GM18499 (cell line): ENCODE results near the gene NMT1.

ENCODE experiments used
- ATAC-seq: cut with Tn5 transposase; IDR thresholded peaks from one replicate; pipeline ENCODE4 v1.9.1; 2021; ENCODE audit warnings: moderate number of reproducible peaks; ENCODE audit not compliant: insufficient read depth, unreplicated experiment

The NMT1 gene

DNA sequence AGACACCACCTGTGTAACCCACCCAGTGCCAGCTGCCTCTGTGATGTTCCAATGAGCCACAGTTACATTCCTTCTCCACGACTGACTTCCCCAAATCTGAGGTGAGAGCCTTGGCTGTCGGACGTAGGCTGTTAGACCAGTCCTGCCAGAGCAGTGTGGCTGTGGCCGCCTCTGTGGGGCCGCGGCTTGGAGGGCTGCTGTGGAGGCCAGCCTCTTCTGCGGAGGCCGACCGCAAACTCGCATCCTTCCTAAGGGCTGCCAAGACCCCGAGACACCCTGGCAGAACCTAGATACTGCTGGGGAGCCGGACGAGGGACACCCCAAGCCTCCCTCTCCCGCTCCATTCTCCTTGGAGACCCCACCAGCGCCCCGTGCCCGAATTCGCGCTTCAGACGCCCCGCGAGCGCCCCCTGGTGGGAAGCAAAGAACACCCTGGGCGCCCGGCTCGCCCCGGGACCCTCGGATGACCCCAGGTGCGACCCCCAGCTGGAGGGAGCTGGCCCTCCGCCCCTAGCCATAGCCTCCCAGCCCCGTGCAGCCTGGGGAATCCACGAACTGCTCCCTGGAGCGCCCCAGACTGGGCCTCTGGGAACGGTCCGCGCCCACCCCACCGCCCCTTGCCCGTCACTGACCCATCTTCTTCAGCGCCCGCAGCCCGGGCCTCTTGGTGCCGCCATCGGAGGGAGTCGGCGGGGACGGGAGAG, 70.7 kb downstream of the NMT1 start:
- no peak for ATAC-seq

DNA sequence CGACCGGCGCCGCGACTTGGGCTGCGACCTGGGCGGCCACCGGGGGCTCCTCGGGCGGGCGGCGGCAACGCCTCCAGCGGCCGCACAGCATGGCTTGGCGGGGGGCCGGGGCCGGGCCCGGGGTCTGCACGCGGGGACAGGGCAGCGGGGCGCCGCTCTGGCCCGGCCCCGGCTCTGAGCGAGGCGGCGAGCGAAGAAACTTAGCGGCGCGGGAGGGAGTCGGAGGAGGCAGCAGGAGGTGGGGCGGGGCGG, 71.1 kb downstream of the NMT1 start, which contains the start of gene PLCD3:
TSS of gene PLCD3 (minus strand) at position 196 of the 252 bp plus-strand sequence. CDS start at position 91, 105 bp downstream.
- no peak for ATAC-seq

DNA sequence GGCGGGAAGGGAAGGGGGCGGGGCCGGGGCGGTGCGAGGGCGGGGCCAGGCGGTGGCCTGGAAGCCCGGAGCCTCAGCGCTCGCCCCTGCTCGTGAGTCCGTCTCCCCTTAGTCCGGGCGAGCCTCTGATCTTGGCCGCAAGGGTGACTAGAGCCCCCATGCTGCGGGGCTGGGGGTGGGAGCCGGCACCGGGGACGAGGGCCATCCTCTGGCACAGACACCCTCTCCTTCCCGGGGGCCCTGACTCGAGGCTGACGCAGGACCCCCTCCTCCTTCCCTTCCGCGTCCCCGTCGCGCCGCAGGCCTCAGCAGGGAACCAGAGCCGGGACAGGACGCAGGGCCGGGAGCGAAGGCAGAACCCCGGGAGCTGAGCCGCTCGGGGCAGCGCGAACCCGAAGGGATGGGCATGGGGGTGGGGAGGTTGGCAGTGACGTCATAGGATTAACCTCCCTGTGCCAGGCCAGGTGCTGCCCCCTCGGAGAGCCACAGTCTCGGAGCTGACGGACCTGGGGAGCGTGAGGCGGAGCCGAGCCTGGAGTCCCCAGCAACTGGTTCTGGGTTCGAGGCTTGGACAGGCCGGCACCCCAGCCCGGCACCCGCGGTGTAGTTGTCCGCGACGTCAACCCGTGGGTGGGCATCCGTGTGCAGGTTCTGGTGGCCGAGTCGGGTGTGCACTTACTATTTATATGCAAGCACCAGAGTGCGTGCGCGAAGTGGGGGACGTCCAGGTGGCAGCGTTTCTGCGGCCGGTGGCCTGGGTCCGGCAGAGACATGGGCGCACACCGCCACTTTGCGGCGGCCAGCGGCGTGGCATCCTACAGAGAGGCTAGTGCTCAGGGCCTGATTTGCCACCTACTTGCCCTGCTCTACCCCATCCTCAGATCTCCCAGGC, 71.7 kb downstream of the NMT1 start:
- no peak for ATAC-seq

DNA sequence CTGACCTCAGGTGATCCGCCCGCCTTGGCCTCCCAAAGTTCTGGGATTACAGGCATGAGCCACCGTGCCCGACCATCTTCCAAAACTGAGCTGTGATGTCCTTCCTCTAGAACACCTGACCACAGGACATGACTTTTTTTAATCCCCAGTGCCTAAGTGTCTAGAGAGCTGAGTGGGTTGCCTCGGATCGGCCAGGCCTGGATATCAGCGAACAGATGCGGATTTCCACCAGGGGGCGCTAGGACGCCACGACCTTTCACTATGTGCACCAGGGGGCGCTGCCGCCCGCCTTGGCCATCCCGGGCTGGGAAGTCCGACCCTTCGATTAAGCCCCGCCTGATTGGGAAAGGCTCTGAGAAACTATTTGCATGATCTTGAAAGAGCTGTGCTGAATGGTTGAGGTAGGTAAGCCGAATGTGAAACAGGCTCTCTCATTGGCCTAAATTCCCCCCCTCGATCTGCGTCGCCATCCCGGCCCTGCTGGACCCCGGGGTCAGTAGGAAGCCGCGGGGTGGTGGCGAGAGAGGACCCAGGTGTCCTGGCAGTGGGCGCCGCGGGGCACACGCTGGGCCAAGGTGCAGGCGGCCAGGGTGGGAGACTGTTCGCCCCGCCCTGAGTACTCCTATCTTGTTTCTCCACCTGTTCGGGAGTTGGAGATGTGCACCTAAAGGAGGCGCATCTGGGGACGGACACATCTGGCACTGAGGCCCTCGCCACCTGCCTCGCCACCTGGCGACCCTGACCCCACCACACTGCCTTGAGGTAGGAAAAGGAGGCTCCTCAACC, 74.3 kb downstream of the NMT1 start, which contains the start of gene ACBD4:
TSS of gene ACBD4 (plus strand) at position 496 of the 786 bp plus-strand sequence. CDS start 458 bp downstream, outside the sequence.
- ATAC-seq: peak; percentile 79

DNA sequence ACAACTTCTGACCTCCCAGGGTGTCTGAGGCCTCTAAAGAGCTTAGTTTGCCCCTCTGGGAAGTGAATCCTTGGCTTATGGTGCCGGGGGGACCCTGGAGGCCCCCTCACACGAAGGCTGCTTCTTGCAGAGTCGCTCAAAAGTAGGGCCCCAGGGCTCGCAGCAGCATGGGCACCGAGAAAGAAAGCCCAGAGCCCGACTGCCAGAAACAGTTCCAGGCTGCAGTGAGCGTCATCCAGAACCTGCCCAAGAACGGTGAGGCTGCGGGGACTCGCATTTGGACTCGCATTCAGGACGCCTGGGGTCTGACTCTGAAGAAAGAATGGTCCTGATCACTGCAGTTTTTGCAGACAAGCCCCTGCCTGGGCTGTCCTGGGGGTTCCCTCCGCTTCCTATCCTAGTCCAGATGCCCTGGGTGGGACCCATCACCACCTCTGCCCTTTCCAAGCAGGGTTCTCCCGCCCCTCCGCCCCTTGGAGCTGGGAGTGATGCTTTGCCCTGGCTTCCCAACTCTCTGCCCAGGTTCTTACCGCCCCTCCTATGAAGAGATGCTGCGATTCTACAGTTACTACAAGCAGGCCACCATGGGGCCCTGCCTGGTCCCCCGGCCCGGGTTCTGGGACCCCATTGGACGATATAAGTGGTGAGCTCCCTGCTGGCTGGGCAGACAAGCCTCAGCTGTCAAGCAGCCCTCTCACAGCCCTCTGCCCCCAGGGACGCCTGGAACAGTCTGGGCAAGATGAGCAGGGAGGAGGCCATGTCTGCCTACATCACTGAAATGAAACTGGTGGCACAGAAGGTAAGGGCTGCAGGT, 75.1 kb downstream of the NMT1 start:
- ATAC-seq: no peak

DNA sequence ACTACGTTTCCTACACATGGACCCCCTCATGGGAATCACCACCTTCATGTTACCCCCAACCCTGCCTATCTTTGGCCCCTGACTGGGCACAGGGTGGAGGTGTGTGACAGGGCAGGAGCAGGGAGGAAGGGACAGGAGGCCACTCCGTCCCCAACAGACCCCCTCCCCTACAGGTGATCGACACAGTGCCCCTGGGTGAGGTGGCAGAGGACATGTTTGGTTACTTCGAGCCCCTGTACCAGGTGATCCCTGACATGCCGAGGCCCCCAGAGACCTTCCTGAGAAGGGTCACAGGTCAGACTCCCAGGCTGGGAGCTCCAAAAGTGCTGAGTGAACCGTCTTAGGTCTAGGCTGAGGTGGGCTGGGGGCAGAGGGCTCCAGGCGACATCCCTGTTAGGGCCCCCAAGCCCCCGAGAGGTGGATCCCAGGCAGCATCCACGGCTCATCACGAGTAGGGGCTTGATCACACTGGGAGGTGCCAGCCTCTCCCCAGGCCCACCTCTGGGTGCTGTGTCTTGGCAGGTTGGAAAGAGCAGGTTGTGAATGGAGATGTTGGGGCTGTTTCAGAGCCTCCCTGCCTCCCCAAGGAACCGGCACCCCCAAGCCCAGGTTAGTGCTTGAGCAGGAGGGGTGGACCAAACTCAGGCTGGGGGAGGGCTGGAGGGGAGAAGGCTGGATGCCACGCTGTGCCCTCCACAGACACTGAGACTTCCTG, 75.9 kb downstream of the NMT1 start:
- ATAC-seq: no peak

DNA sequence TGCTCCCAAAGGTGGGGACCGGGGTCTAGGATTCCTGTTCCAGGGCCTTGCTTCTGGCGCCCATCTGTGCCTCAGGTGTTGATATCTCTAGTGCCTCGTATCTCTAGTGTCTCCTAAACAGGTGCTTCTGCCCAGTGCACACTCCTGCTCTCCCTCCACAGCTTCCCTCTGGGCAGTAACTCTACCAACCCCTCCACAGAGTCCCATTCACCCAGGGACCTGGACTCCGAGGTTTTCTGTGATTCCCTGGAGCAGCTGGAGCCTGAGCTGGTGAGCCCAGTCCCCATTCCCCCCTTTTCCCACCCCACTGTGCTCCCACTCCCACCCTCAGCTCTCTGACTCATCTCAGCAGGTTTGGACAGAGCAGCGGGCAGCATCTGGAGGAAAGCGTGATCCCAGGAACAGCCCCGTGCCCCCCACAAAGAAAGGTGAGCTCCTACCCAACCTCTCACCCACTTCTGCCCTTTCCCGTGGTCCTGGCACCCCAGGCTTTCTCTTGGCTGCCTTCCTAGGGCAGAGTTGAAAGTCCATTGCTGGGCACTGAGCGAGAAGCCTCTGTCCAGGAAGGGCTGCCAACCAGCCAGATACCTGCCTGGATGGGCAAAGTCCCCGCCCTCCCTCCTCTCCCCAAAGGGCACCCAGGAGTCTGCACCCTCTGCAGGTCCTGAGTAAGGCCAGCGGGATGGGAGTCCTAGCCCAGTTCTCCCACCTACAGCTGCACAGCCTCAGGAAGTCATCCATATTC, 76.6 kb downstream of the NMT1 start:
- ATAC-seq: no peak

DNA sequence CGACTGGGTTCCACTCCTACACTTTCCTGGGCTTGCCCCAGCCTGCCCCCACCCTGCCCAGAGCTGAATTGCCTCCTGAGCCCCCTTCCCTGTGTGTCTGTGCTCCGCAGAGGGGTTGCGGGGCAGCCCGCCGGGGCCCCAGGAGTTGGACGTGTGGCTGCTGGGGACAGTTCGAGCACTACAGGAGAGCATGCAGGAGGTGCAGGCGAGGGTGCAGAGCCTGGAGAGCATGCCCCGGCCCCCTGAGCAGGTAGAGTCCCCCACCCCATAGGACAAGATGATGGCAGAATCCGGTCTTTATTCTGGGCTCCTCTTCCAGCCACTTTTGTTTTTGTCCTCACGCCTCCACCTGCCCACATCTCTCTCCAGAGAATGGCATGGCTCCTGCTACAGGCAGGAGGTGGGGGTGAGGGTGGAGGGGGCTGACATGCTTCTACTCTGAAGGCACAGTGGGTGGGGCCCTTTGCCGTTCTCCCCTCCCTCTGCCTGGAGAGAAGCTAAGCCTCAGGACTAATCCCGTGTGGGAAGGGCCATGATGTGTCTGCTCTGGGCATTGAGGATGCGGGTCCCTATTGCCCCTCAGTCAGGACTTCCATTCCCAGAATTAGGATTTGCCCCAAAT, 77.9 kb downstream of the NMT1 start:
- ATAC-seq: no peak

DNA sequence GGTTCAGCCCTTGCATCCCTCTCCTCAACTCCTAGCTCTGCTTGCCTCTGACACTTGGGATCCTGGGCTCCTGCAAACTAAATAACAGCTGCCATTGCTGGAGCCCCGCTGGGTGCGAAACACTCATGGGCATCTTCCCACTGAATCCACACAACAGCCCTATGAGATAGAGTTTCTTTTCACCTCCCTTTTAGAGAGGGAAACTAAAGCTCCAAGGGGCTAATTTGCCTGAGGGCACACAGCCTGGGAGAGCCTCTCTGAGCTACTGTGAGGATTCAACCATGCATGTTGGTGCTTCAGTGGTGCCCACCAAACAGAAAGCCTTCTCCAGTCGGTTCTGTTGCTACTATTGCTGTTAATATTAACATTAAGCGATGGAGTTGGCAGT, 78.4 kb downstream of the NMT1 start:
- no peak for ATAC-seq

DNA sequence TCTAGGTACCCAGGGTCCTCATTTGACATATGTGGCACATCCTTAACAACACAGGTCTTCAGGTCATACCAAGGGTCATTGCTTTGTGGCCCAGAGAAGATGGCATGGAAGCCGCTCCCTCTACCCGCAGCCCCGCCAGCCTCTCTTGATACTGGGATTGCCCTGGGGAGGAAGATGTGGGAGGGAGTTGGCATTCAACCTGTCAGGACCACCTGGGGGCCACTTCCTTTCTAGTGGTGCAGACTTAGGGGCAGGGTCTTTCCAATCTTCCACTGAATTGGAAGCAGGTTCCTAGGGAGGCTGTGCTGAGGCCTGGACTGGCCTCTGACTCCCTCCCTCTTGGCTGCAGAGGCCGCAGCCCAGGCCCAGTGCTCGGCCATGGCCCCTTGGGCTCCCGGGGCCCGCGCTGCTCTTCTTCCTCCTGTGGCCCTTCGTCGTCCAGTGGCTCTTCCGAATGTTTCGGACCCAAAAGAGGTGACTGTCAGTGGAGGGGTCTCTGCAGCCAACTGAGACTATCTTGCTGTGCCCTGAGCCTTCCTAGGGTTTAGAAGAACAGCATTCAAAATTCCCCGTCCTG, 82.1 kb downstream of the NMT1 start:
- ATAC-seq: no peak

DNA sequence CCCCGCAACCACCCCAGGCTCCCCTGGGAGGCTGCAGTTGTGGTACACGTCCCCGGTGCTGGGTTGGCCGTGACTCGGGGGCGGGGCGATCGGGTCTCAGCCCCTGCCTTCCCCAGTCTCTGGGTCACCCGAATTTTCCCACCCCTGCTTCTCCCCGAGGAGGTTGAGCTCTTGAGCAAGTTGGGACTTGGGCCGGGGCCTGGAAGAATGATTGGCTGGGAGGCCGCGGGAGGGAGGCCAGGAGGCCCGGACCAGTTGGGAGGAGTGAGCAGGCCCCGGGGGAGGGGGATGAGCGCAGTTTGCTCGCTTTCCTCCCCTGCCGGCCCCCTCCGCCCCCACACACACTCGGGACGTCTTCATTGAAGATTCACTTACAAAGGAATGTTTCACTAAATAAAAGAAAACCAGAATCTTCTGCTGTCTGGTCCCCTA, 82.7 kb downstream of the NMT1 start:
- no peak for ATAC-seq

DNA sequence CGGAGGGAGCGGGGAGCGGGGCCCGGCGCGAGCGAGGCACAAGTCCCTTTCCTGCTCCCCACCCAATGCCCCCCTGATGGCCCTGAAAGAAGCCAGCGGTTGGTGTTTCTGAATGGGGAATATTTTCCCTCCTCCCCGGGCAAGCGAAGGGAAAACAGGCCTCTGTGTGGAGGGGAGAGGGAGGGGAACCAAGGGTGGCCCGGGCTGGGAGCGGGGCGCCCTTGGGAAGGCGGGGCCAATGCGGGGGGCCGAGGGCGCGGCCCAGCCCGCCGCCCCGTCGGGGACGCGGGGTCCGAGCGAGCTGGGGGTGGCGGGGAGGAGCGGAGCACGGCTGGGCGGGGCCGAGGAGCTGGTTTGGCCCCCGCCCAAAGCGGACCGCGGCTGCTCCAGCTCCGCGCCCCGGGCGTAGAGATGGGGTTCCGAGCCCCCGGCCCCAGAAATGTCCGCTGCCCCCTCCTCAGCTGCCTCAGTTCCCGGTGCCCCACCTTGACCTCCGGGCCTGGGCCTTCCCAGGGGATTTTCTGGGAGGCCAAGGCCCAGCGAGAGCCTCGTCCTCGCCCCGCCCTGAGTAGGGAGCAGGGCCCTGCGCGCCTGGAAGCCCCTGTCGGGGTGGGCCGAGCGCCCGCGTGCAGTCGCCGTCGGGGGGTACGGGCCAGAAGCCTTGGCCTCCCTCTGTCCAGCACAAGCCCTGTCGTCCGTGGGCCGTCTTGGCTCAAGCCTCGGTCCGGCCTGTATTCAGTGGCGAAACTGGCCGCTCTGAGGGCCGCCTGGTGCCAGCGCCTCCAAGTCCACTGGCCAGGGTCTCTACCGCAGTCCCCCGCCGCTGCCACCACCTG, 83.3 kb downstream of the NMT1 start:
- ATAC-seq: no peak

DNA sequence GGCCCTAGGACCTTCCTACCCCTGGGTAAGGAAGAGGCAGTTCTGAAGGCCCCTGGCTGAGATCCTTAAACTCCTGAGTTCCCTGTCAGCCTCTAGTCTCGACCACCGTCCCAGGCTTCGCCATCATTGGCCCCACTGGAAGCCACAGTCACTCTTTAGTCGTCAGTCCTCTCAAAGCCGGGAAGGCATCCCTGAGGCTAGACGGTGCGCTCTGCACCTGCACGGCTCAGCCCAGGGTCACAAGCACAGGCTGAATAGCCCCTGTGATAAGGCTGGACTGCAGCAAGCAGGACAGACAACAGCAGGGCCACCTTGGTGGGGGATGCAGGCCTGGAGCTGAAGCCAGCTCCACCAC, 83.9 kb downstream of the NMT1 start:
- no peak for ATAC-seq

DNA sequence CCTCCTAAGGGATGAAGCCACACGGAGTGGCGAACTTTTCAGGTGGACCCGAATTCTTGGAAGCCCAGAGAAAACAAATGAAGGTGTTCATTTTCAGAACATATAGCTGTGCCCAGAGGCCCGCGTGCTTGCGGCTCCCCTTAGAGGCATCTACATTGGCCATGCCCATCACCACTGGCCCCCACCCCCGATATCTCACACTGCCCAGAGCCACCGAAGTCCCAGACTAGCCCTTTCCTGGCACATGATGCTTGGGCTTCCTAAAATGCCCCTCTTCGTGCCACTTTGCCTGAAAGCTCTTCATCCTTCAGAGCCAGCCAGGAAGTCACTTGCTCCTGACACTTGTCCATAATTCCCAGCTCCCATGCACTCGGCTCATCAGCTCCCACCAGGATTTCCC, 85.0 kb downstream of the NMT1 start:
- no peak for ATAC-seq

DNA sequence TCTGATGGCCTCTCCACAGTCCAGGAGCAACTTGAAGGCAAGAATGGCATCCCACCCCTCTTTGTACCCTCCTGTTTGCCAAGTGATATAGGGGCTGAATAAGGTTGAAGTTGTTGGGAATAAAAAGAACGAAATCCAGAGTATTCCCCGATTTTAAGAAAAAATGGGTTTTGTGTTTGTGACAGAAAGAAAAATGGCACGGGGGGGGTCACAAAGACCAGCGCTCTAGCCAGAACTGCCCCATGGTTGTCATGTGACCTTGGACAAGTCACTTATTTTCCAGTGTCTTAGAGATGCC, 85.4 kb downstream of the NMT1 start:
- ATAC-seq: no peak

DNA sequence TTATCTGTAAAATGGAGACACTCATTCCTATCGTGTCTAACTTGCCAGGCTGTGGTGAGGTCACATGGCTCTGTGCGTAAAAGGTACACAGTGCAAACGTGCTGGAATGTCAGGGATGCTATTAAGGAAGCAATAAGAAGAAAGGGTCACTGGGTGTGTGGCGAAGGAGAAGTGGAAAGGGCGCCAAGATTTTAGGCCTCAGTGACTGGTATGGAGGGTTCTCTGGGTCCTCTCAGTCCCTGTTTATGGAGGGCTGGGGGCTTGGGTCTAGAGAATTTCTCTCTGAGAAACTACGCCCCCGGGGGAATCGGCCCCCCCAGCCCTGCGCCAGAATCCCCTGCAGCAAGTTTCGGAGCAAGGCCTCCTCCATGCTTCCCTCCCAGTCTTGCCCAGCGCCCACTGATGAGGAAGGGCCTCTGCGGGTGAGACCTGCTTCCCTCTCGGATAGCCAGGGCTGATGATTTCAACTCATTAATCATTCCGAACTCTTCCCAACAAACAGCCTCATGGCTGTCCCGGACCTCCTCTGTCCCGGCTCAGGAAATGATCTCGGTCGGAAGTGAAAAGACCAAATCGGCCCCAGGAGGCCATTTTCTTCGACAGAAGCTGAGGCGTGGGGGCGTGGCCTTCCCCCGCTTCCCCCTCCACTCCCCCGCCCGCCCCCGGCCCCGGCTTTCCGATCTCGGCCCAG, 85.9 kb downstream of the NMT1 start:
- ATAC-seq: no peak
